Measurements from ENCODE around the gene TTC7B.

DNA sequence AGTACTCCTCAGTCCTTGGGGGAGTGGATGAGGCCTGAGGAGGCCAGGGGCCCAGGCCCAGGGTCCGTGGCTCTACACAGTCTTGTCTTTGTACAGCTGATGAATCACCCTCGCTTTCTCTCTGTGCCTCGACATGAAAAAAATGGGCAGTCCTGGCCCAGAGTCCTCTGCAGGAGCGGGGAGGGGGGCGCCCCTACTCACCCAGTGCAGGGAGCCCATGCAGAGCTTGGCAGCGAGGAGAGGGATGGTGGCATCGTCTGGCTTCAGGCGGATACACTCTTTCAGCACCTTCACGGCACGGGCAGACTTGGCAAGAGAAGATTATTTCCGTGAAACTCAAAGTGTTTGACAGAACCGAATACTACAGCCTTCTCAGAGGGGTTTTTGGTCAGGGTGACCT, 159.3 kb downstream of the TTC7B start:
- TF ChIP-seq, protein P1, sequence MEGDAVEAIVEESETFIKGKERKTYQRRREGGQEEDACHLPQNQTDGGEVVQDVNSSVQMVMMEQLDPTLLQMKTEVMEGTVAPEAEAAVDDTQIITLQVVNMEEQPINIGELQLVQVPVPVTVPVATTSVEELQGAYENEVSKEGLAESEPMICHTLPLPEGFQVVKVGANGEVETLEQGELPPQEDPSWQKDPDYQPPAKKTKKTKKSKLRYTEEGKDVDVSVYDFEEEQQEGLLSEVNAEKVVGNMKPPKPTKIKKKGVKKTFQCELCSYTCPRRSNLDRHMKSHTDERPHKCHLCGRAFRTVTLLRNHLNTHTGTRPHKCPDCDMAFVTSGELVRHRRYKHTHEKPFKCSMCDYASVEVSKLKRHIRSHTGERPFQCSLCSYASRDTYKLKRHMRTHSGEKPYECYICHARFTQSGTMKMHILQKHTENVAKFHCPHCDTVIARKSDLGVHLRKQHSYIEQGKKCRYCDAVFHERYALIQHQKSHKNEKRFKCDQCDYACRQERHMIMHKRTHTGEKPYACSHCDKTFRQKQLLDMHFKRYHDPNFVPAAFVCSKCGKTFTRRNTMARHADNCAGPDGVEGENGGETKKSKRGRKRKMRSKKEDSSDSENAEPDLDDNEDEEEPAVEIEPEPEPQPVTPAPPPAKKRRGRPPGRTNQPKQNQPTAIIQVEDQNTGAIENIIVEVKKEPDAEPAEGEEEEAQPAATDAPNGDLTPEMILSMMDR (IDR thresholded peaks at IDR 0.05): no peak
- no peak for TF ChIP-seq POLR2A (IDR thresholded peaks at IDR 0.05)
- TF ChIP-seq POLR2AphosphoS5 (IDR thresholded peaks at IDR 0.05): no peak
- TF ChIP-seq EP300 (IDR thresholded peaks at IDR 0.05; ENCODE audit: low read depth): no peak
